Transverse colon (tissue), 4 donors: ENCODE data around the gene RGS3. TPM values are rescaled to one million over a fixed set of nuclear protein-coding genes. Genes with fewer than 3 reads are reported as not detected.

Experiments
- DNase-seq: peaks from one replicate; pipeline ENCODE4 v3.0.0-alpha.2; 2019
- H3K27ac ChIP-seq, 4 donors: fragments of 200-600 bp; sonication (generic); 2 replicates each; pipeline ENCODE4 v1.5.1; 2016 to 2018; ENCODE audit warnings: inconsistent platforms in 4 of 4
- H3K27me3 ChIP-seq: fragments of 200-600 bp; sonication (generic); 2 replicates; pipeline ENCODE4 v1.5.1; 2017; ENCODE audit warnings: inconsistent platforms
- H3K36me3 ChIP-seq, 4 donors: fragments of 200-600 bp; sonication (generic); 2 replicates each; pipeline ENCODE4 v1.5.1; 2017 to 2019; ENCODE audit warnings: inconsistent platforms in 4 of 4
- H3K4me1 ChIP-seq, 4 donors: fragments of 200-600 bp; sonication (generic); 2 replicates each; pipeline ENCODE4 v1.5.1; 2017 to 2020; ENCODE audit warnings: inconsistent platforms in 4 of 4
- H3K4me3 ChIP-seq, 4 donors: fragments of 200-600 bp; sonication (generic); 1 replicate in 1 of 4; 2 replicates in 3 of 4; pipeline versions ENCODE4 v1.5.1 to v1.6.1; 2017 to 2019; ENCODE audit warnings: inconsistent platforms in 4 of 4
- H3K9me3 ChIP-seq, 2 donors: fragments of 200-600 bp; sonication (generic); 2 replicates each; pipeline ENCODE4 v1.5.1; 2017 to 2019; ENCODE audit warnings: inconsistent platforms in 2 of 2
- EP300 ChIP-seq: sonication (generic); formaldehyde crosslinking; IDR thresholded peaks from one replicate; pipeline ENCODE4 v1.6.1; 2017; ENCODE audit warnings: antibody characterized with exemption, low read depth
- POLR2A ChIP-seq: fragments of 450-650 bp; IDR thresholded peaks from one replicate; pipeline ENCODE4 v1.6.1; 2016; ENCODE audit warnings: antibody characterized with exemption, mild to moderate bottlenecking, moderate library complexity
- POLR2AphosphoS5 ChIP-seq, 3 donors: sonication (generic); formaldehyde crosslinking; IDR thresholded peaks; one replicate each; pipeline ENCODE4 v1.6.1; 2016; ENCODE audit warnings: antibody characterized with exemption in 3 of 3
- WGBS, 2 donors: methylation state at CpG; one replicate each; pipeline ENCODE4 v1.1.5; 2018; ENCODE audit warnings: low coverage in 1 of 2; 5-methylcytosine and 5-hydroxymethylcytosine counted together
- in situ Hi-C, 4 donors: fragments of 200-750 bp; cut with MboI; loops; one replicate each; pipeline versions ENCODE4 v1.15.0 to v1.15.1; 2017; ENCODE audit warnings: low sequenced_read_pairs in 3 of 4, low pct_ligation_motif_present in 1 of 4, low pct_unique_long_range_greater_than_20kb in 1 of 4
- intact Hi-C: fragments of 100-400 bp; cut with DNase I; formaldehyde crosslinking; loops from one replicate; pipeline ENCODE4 v1.15.1; 2023; ENCODE audit warnings: low total_unique reads
- total RNA-seq, 4 donors: library from RNA; depleted of rRNA; stranded (reverse); fragments of >200 nt; gene quantifications; one replicate each; pipeline ENCODE4 v1.1.0, GENCODE V29; 2016
- TF ChIP-seq, protein P1 (sequence below), 5 experiments: fragments of 200-600 bp in 3 of 5; fragments of 450-650 bp in 2 of 5; sonication (generic) in 3 of 5; IDR thresholded peaks; 1 replicate in 2 of 5; 2 replicates in 3 of 5; pipeline ENCODE4 v1.5.1; 2016 to 2017; ENCODE audit warnings: antibody characterized with exemption in 5 of 5, inconsistent platforms in 3 of 5, mild to moderate bottlenecking in 2 of 5, moderate library complexity in 1 of 5

Gene RGS3
- total RNA-seq, 4 donors from 2014 or later, result 62.7 to 150 (median 80.9) TPM

DNA sequence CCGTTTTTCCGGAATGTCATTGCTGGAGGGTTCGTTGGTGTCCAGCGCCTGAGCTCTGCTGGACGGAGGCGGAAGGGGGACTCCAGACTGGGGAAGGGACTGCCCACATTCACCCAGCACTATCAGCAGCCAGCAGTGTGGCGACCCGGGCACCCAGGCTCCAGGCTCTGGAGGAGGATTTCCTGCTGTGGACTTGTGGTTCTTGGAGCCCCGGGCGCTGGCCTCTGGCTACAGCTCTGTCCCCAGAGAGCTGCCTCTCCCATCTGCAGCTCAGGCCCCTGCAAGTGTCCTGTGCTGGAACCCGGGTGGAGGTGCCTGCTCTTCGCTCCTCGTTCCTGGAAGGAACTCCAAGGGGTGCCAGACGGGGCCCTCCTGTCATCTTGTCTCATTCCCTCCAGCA lies 152.6 kb downstream of the RGS3 start:
- Histone ChIP-seq H3K9me3 (no peaks in the 10 kb centered on the region), H3K4me3 (no peak overlapping the region), H3K4me1 (peaks cover 9 to 17% (median 14%) of the 10 kb centered on the region in 4 donors), H3K36me3 (no peaks in the 10 kb centered on the region), H3K27ac (peak overlapping the region in 2 of 4 donors; percentile 65 to 71), H3K27me3 (no peaks in the 10 kb centered on the region)
- DNase-seq, result no peak
- WGBS, 2 donors, result 77% methylated on average over 11 of the region's 14 CpGs; no CpG with 5 or more reads in 1 of the 2 donors
- in situ Hi-C loops (no loop called here), intact Hi-C loops (no loop called here)
- TF ChIP-seq EP300 (no peak), POLR2AphosphoS5 (IDR thresholded peaks at IDR 0.05) (no peak)

DNA sequence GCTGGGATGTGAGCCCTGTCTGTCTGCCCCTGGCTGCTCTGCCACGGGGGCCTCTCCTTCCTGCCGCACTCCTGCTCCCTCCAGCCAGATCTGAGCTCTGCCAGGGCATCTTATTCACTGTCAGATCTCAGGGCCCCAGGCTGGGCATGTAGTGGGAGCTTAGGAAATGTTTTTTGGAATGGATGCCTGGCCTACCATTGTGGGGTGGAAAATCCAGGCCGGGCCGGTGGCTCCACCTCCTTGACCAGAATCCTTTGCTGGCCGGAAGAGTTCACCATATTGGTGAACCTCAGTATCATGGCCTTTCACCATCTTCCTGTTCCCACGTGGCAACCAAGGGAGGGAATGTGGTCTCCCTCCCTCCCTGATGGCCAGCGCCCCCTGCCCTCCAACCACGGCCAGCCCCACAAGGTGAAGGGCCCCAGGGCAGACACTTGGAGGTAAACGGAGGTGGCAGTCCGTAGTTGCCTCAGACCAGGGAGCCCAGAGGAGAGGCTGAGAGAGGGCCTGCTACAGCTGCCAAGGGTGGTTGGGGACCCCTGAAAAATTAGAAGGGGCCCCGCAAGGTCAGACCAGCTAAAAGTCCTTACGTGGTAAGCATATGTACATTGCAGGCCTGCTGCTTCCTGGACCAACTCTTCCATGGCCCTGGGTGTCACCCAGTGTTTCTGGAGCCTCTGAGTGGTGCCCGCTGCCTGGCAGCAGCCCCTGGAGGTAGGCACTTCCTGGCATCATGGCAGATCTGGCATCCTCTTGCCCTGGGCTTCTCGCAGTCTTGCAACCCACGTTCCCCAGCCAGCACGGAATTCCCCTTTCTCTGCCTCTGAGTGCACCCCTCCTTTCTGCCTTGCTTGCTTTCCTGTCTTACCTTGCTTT lies 153.3 kb downstream of the RGS3 start:
- 74 to 83% methylated on average over 7 to 16 of the region's 16 CpGs for WGBS, 2 donors
- in situ Hi-C loops, result no loop called here
- peak overlapping the region in 3 of 4 donors; percentile 1 to 71 (median 65) for H3K27ac ChIP-seq
- no peak overlapping the region for H3K4me3 ChIP-seq
- DNase-seq, result no peak
- H3K9me3 ChIP-seq, result no peaks in the 10 kb centered on the region
- H3K4me1 ChIP-seq, result peaks cover 9 to 23% (median 18%) of the 10 kb centered on the region in 4 donors
- TF ChIP-seq, protein P1, sequence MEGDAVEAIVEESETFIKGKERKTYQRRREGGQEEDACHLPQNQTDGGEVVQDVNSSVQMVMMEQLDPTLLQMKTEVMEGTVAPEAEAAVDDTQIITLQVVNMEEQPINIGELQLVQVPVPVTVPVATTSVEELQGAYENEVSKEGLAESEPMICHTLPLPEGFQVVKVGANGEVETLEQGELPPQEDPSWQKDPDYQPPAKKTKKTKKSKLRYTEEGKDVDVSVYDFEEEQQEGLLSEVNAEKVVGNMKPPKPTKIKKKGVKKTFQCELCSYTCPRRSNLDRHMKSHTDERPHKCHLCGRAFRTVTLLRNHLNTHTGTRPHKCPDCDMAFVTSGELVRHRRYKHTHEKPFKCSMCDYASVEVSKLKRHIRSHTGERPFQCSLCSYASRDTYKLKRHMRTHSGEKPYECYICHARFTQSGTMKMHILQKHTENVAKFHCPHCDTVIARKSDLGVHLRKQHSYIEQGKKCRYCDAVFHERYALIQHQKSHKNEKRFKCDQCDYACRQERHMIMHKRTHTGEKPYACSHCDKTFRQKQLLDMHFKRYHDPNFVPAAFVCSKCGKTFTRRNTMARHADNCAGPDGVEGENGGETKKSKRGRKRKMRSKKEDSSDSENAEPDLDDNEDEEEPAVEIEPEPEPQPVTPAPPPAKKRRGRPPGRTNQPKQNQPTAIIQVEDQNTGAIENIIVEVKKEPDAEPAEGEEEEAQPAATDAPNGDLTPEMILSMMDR (IDR thresholded peaks at IDR 0.05), result no peak
- TF ChIP-seq EP300, result no peak
- no peak for TF ChIP-seq POLR2AphosphoS5 (IDR thresholded peaks at IDR 0.05)
- H3K36me3 ChIP-seq, result no peaks in the 10 kb centered on the region
- H3K27me3 ChIP-seq, result no peaks in the 10 kb centered on the region
- intact Hi-C loops, result no loop called here

DNA sequence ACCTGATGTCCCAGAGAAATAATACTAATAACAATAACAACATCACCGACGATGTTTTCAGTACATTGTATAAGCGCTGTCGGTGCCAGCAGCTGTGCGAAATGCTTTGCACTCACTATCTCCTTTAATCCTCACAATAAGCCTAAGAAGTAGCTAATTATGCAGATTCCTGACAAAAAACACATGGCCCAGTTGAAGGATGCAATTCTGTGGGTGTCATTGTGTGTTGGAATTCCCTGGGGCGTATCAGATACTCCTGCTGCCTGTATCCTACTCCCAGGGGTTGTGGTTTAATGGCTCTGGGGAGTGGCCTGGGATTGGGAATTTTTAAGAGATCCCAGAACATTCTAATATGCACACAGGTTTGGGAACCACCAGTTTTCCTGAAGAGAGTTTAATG lies 154.0 kb downstream of the RGS3 start:
- in situ Hi-C loops, result no loop called here
- no peak overlapping the region for H3K27ac ChIP-seq
- DNase-seq, result no peak

DNA sequence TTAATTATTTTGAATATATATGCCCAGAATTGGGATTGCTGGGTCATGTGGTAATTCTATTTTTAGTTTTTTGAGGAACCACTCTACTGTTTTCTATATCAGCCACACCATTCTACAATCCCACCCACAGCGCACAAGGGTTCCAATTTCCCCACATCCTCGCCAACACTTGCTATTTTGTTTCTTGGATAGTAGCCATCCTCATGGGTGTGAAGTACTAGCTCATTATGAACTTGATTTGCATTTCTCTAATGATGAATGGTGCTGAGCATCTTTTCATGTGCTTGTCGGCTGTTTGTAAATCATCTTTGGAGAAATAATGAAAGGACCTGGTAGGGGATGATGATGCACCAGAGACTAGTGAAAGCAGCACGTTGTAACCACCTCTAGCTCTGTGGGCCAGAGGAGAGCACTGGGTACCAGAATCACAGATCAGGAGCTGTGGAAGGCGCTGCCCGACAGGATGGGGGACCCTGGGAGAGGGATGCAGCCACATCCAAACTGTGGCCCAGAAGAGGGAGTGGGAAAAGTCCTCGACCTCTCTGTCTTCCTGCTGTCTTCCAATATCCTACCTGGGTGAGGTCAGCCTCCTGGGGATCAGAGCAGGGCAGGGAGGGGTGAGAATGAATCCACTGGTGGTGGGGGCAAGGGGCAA lies 155.4 kb downstream of the RGS3 start:
- Histone ChIP-seq H3K27ac (no peak overlapping the region), H3K4me3 (no peak overlapping the region), H3K36me3 (no peaks in the 10 kb centered on the region), H3K4me1 (peaks cover 9 to 23% (median 18%) of the 10 kb centered on the region in 4 donors), H3K9me3 (no peaks in the 10 kb centered on the region), H3K27me3 (no peaks in the 10 kb centered on the region)
- in situ Hi-C loops (no loop called here), intact Hi-C loops (no loop called here)
- WGBS, 2 donors, result 77 to 88% methylated on average over 4 to 7 of the region's 7 CpGs
- TF ChIP-seq POLR2A, result no peak
- TF ChIP-seq POLR2AphosphoS5 (IDR thresholded peaks at IDR 0.05), result no peak
- TF ChIP-seq EP300, result no peak
- TF ChIP-seq, protein P1 (IDR thresholded peaks at IDR 0.05), result no peak
- no peak for DNase-seq

More for the DNA sequence above, 154.0 kb downstream of the RGS3 start:
- TF ChIP-seq, protein P1 (IDR thresholded peaks at IDR 0.05), result no peak
- no peak for TF ChIP-seq POLR2AphosphoS5 (IDR thresholded peaks at IDR 0.05)
- Histone ChIP-seq H3K27me3 (no peaks in the 10 kb centered on the region), H3K36me3 (no peaks in the 10 kb centered on the region), H3K4me3 (no peak overlapping the region), H3K4me1 (peaks cover 9 to 23% (median 18%) of the 10 kb centered on the region in 4 donors), H3K9me3 (no peaks in the 10 kb centered on the region)
- intact Hi-C loops, result no loop called here
- 71 to 88% methylated on average over 6 of the region's 6 CpGs for WGBS, 2 donors
